Right ventricle myocardium superior (tissue), 1 donor: ENCODE results near the gene ANKRD36B. TPM values are rescaled to one million over a fixed set of nuclear protein-coding genes. Genes with fewer than 3 reads are reported as not detected.
"Not testable (repeated sequence)": the region's sequence is repeated elsewhere in the genome, so short reads cannot be mapped to it uniquely, and the experiment has no call there.

ENCODE experiments used
- ATAC-seq: fragments of 200-7000 bp; cut with Tn5 transposase; one replicate; pipeline ENCODE4 v1.9.1; 2020; ENCODE audit warnings: mild to moderate bottlenecking; ENCODE audit not compliant: poor library complexity
- DNase-seq: peaks from one replicate; pipeline ENCODE4 v3.0.0-alpha.2; 2020
- intact Hi-C: fragments of 100-400 bp; cut with DNase I; formaldehyde crosslinking; loops from one replicate; pipeline ENCODE4 v1.11.2; 2022
- long read RNA-seq: library from polyadenylated mRNA; unstranded; transcript quantifications from one replicate; pipeline ENCODE4 v2.0.0, GENCODE V29; 2021
- total RNA-seq: library from RNA; stranded (reverse); fragmentation: NEBNext Ultra II Directional; extraction: Animal tissue kit (Norgen Biotek cat#: 25700); gene quantifications from one replicate; pipeline ENCODE4 v1.2.1, GENCODE V29; 2021
- donor health status: DM: no; HTN: yes; CAD: no; lungs with severe emphysema.

ANKRD36B gene
- 2.6 TPM for total RNA-seq
- long read RNA-seq = 0 reads

DNA sequence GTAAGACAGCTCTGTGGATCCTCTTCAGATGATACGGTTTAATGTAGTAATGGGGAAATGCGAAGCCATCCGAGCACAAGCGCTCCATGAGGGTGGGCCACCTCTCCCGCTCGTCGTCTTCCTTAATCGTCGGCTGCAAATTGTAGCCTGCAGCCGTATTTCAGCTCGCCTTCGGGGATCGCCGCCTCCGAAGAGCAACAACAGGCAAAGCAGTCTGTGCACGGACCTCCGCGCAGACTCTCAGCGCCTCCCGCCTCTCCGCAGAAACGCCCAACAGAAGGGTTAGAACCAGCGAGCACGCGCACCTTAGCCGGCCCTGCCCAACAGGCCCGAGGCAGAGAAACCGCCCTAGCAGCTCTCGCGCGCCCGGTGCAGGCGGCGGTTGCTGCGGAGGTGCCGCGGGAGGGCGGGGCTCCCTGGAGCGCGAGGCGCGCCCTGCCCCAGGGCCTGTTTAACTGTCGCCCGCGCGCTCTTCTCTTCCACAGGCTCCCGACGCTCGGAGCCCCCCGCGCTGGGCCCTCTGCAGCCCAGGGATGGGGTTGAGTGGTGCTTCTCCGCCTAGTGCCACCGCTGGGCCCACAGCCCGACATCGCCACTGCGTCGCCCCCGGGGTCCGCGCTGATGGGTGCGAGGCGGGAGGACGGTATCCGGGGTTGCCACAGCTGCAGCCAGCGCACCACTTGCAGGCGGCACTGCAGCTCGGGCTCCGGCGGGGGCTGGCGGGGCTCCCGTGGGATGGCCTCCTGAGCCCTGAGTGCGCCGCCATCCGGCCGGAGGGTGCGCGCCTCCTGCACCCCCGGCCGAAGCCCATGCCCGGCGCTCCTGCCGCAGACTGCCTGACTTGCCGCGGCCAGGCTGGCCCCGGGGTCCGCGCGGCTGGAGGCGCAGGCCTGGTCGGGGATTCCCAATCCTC lies at the start of gene ANKRD36B:
ANKRD36B (minus strand) TSS at position 280 of the 913 bp plus-strand sequence; CDS start at position 88, 192 bp downstream.
- ATAC-seq (peak; percentile 89), DNase-seq (peak; percentile 55)
- intact Hi-C loops = loop anchor here (10.0 kb wide), 1 partner anchor 105 kb away; no protein-coding TSS in a partner anchor

DNA sequence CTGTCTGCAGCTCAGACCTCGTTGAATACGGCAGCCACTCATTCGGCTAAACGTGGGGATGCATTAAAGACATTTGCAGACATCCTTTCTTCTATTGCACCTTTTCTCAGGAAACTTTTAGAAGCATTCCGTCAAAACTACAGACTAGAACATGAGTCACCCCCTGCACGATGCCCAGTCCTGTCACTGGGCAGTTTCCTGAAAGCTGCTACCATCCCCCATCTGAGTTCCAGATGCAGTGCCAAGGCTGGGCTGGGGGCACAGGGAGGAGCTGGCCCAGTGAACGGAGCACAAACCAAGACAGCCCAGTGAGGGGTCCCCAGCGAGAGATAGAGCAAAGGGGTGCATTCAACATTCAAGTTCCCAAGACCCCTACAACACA lies 36.4 kb upstream of the ANKRD36B start:
- intact Hi-C loops, ATAC-seq: not testable (repeated sequence)

DNA sequence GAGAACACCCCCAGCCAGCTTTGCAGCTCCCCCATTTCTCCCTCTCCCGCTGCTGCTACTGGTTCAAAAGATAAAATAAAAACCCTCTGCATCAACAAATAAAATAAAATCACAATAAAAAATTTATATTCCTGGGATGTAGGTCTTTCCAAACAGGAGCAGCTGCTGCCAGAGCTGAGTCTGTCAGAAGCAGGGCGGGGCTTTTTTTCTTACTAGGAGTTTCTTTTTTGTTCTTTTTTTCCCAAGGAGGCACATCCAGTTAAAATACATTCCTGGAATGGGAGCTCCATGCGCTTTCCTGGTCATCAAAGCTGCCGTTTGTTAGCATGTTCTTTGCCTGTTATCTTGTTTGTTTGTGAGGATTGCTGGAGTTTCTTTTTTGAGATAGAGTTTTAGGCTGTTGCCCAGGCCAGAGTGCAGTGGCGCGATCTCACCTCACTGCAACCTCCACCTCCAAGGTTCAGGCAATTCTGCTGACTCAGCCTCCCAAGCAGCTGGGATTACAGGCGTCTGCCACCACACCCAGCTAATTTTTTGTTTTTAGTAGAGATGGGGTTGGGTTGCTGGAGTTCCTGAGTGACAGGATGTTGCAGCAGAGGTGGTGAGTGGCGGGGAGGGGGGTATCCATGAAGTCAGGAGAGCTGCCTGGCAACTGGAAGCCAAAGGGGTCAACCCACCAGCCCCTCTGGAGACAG lies 35.8 kb upstream of the ANKRD36B start:
- DNase-seq, intact Hi-C loops, ATAC-seq: not testable (repeated sequence)

More for the DNA sequence above, 36.4 kb upstream of the ANKRD36B start:
- DNase-seq = not testable (repeated sequence)

DNA sequence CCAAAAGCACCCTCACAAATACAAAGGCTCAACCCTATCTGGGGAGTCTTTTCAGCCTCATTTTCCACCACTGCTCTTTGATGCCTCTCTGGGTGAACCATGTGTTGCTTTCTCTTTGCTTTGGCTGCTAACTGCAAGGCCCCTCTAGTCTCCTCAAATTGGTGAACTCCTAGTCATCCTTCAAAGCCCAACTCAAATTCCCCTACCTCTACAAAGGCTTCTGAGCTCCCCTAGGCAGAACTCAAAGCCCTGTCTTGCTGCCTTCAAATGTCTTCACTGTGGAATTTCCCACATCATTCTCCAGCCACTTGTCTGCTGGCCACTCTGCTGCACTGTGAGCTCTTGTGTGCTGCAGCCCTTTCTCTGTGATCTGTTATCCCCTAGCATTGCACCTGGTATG lies 33.3 kb upstream of the ANKRD36B start:
- intact Hi-C loops, ATAC-seq, DNase-seq: not testable (repeated sequence)

DNA sequence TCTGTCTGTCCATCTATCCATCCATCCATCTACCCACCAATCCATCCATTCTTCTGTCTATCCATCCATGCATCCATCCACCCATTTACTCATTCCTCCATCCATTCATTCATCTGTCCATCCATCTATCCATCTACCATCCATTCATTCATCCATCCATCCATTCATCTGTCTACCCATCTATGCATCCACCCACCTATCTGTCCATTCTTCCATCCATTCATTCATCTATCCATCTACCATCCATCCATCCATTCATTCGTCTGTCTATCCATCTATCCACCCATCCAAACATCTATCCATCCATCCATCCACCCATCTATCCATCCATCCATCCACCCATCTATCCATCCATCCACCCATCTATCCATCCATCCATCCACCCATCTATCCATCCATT lies 30.8 kb upstream of the ANKRD36B start:
- ATAC-seq, DNase-seq, intact Hi-C loops: not testable (repeated sequence)

DNA sequence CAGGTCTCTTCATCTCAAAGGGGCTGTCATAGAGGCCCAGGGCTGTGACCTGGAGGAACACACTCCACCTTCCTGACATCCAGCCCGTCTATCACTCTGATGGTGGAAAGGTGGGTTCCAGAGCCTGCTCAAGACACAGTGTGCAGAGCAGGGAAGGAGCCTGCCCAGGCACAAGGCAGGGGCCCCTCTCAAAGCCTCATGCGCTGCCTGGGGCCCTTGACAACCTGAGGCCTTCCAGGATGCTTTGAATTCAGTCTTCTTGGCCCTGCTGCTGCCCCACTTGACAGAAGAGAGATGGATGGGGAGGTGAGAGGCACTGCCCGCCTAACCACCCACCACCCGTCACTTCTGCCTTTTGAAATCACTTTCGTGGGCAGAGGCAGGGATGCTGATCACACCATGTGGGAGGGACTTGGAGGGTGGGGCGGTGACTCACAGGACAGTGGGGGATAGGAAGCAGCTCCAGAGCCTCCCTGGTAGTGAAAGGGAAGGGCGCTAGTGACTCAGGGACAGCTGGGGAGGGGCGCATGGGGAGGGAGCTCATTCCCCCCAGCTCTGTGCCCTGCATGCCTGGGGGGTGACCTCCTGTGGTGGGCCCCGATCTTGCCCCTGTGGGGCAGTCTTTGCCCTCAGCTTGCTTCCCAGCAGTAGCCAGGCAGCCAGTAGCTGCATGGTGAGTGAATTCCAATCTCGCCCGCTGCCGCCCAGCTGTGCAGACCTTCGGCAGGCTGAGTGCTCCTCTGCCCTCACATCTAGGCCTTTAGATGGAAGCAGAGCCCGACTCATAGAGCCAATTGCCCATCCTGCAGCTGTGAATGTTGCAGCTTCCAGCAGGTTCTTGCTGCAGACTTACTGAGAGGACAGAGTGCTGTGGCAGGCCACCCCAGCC lies 29.5 kb upstream of the ANKRD36B start:
- intact Hi-C loops, DNase-seq, ATAC-seq: not testable (repeated sequence)

DNA sequence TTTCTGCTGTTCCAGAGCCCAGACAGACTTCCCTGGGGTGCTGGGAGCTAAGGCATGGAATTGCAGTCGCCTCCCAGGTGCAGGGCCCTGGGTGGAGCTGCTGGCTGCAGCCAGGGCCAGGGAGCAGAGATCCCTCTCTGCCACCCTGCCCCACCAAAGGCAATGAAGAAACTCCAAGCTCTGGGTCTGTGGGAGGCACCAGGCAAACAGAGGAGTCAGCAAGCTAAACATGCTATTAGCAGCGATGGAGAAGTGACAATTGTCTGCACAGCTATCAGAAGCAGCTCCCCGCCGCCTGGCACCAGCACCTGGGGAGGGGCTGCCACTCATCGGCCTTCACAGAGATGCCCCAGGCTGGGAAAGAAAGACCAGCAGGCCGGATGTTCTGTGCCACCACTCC lies 28.2 kb upstream of the ANKRD36B start:
- intact Hi-C loops = no loop called here
- DNase-seq (no peak), ATAC-seq (no peak)

DNA sequence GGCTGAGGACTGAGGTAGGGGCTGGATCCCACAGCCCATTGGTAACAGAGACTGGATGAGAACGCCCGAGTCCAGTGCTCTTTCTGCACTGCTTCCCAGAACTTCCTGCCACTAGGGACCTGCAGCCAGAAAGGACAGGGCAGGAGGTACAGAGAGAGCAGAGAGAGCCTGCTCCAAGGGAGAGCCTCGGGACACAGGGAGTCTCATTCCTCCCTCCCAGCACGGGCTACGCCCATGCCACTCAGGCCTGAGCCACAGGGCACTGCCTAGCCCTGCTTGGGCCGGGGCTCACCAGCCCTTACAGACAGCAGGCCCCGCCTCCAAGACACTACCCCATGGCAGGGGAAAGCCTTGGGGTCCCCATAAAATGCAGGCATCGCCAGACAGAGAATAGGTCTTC lies 26.1 kb upstream of the ANKRD36B start:
- intact Hi-C loops = not testable (repeated sequence)
- ATAC-seq = peak; percentile 18

DNA sequence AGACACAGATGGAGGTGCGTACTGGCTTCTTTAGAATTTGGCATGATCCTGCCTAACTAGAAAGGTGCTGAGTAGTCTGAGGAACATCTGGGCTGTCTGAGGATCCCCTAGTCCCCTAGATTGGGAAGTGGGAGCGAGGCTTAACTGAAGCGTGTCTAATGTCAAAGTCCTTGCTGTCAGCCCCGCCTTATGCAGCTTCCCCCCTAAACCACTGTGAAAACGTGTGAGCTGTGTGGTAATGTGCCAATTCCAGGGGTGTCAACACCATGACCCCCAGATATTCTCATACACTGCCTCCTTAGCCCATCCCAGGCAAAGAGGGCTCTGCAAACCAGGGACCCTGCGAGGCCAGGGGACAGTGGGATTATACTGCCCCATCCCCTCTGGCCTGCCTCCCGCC lies 22.2 kb upstream of the ANKRD36B start:
- intact Hi-C loops, ATAC-seq, DNase-seq: not testable (repeated sequence)

More for the DNA sequence above, 26.1 kb upstream of the ANKRD36B start:
- not testable (repeated sequence) for DNase-seq

DNA sequence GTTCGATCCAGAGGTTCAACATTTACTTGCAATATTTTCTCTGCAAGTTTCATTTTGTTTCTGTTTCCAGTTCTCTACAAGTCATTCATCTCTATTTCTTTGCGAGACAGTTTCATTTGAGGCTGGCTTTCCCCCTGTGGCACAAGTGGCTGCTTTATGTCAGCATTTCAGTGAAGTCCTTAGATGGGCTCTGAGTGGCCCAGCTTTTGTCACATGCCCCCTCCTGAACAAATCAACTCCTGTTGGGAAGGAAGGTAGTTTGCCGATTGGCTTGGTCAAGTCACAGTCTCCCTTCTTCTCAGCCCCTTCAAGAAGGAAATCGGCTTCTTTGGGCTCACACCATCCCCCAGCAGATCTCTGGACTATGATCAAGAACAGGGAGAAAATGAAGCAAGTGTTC lies 19.1 kb upstream of the ANKRD36B start:
- DNase-seq, ATAC-seq, intact Hi-C loops: not testable (repeated sequence)

DNA sequence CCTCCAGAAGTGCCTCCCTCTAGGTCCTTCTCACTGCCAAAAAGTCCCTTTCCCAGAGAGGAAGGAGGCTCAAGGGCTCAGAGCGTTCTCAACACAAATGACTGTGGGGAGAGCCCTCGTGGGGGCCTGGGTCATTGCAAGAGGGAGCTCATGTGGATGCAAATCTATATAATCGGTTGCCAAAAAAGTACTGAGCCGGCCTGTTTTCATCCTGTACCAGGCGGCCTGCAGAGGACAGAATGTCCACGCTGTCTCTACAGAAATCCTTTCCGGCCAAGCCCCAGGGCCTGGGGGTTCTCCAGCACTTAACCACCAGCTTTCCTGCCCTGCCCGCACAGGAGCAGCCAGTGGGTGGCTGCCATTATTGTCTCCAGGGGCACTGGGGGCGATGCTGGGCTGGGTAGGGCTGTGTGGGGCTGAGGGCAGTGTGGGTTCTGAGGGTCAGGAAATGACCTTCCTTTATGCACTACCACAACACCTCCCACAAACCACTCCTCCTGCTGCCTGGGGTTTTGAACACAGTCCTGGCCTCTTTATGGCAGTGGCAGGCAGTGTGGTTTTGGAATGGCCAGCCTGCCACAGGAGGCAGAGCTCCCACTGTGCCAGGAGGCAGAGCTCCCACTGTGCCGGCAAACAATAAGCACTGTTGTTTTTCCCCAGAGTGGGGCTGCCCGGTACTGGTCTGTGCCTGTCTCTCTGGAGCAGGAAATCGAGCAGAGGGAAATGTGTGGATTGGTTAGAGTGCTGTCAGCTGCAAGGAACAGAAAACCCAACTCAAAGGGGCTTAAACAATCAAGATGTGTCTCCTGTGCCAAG lies 16.1 kb upstream of the ANKRD36B start:
- intact Hi-C loops, DNase-seq: not testable (repeated sequence)
- peak; percentile 39 for ATAC-seq

DNA sequence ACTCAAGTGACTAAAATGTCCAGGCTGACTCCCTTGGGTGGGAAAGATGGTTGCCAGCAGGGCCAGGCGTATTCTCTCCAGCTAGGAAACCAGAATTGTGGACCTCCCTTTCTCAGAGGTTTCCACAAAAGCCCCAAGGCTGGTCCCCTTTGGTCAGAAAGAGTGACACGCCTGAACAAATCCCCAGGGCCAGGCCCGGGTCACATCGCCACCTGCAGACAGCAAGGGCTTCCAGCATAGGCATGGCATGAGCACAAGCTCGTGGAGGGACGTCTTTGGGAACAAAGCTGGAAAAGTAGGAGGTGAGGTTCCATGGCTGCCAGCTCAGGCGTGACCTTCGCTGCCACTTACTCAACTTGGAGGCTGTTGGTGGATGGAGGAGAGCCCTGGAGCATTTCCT lies 15.4 kb upstream of the ANKRD36B start:
- not testable (repeated sequence) for ATAC-seq

DNA sequence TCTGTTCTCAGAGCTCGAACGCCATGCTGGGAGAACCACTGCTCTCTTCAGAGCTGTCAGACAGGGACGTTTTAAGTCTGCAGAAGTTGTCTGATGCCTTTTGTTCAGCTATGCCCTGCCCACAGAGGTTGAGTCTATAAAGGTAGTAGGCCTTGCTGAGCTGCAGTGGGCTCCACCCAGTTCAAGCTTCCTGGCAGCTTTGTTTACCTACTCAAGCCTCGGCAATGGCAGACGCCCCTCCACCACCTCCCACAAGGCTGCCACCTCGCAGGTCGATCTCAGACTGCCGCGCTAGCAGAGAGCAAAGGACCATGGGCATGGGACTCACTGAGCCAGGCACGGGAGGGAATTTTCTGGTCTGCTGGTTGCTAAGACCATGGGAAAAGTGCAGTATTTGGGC lies 11.9 kb upstream of the ANKRD36B start:
- intact Hi-C loops, ATAC-seq, DNase-seq: not testable (repeated sequence)

More for the DNA sequence above, 15.4 kb upstream of the ANKRD36B start:
- DNase-seq, intact Hi-C loops: not testable (repeated sequence)

DNA sequence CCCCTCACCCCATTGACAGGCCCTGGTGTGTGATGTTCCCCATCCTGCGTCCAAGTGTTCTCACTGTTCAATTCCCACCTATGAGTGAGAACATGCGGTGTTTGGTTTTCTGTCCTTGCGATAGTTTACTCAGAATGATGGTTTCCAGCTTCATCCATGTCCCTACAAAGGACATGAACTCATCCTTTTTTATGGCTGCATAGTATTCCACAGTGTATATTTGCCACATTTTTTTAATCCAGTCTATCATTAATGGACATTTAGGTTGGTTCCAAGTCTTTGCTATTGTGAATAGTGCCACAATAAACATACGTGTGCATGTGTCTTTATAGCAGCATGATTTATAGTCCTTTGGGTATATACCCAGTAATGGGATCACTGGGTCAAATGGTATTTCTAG lies 6.5 kb upstream of the ANKRD36B start:
- ATAC-seq, DNase-seq: not testable (repeated sequence)
- intact Hi-C loops = loop anchor here (10.0 kb wide), 1 partner anchor 99 kb away; no protein-coding TSS in a partner anchor

DNA sequence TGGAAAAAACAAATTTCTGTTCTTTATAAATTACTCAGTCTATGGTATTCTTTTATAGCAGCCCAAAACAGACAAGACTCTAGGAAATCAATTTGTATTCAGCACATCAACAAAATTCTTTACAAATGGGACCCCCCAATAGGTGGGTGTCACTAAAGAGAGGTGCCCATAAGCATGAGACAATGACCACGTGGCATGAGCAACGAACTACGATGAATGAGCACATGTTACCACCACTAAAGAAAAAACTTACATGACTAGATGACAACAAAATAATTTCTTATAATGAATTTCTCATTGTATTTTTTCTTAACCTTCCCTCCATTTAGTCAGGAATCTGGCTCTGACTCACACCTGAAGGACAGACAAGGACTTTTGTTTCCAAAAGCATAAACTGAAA lies 3.8 kb upstream of the ANKRD36B start:
- intact Hi-C loops = loop anchor here (10.0 kb wide), 1 partner anchor 101 kb away; no protein-coding TSS in a partner anchor
- not testable (repeated sequence) for ATAC-seq, DNase-seq

DNA sequence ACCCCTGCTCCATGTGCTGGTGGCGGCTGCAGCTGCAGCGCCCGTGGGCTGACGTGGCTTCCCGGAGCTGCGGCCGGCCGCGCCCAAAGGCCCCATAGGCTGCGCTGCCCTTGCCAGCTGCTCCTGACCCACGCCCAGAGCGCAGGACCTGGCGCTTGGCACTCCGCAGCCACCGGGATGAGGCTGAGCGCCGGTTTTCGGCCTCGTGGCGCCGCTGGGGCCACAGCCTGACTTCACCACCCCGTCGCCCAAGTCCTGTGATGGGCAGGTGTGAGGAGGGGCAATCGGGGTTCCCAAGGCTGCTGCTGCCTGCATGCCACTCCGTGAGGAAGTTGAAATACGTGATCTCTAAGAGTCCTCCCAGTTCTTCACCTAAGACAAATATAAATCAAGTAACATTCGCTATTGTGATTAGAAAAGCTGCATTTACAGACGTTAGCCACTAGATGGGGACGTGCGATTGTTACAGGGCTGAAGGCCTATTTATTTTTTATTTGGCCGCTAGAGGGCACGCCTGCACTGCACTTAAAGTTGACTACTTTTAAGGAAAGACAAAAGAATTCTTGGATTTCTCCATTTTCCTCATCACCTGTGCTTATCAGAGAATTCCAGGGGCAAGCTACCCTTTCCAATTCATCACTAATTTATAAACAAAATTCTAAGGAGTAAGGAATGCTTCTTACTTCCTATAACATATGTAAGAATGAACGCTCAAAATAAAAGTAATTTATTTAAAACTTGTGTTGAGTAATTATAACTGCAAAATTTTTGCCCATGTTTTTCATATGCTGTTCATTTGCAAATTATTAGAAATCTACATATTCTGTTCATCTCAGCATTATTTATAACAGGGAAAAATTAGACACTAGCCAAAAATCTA lies 1.1 kb upstream of the ANKRD36B start:
- peak; percentile 95 for ATAC-seq
- intact Hi-C loops = loop anchor here (10.0 kb wide), 1 partner anchor 104 kb away; no protein-coding TSS in a partner anchor
- peak; percentile 67 for DNase-seq
